ENCODE data around the gene COL19A1. TPM values are rescaled to one million over a fixed set of nuclear protein-coding genes. Genes with fewer than 3 reads are reported as not detected.

COL19A1 gene
- total RNA-seq, 1 experiment from 2014 or later: 0.12 TPM

Small RNAs within 50 kb of the gene (small RNA-seq; reads per million reads assigned to genes)
- 0 reads per million in 2 experiments for gene RPL37P15

Other genes starting within 250 kb of the COL19A1 start
- 25.1 and 26.3 TPM in 2 replicates for gene LMBRD1, start 69.5 kb upstream of the COL19A1 start, total RNA-seq (2014; rRNA removed; shearing (Covaris generic))

Data from NCI-H460 (cell line).